ENCODE measurements around the gene FNTB. TPM values are rescaled to one million over a fixed set of nuclear protein-coding genes. Genes with fewer than 3 reads are reported as not detected.

The FNTB gene
- total RNA-seq, 2 donors from 2014 or later: 23.5 to 46.2 TPM

GRCh38 chr14:65019944-65020566 lies 33.4 kb downstream of the FNTB start:
- no peaks in the 10 kb centered on the region for H3K36me3 ChIP-seq
- peak; percentile 59 for DNase-seq (ENCODE audit: low spot score)
- H3K9me3 ChIP-seq: no peaks in the 10 kb centered on the region
- H3K4me3 ChIP-seq: no peak overlapping the region
- intact Hi-C loops (cut with DNase I): no loop called here
- H3K27me3 ChIP-seq (replicated peaks; ENCODE audit: insufficient read depth): no peaks in the 10 kb centered on the region
- TF ChIP-seq POLR2AphosphoS5 (IDR thresholded peaks at IDR 0.05) (peak; percentile 67), POLR2A (IDR thresholded peaks at IDR 0.05) (no peak)
- TF ChIP-seq, protein P1, sequence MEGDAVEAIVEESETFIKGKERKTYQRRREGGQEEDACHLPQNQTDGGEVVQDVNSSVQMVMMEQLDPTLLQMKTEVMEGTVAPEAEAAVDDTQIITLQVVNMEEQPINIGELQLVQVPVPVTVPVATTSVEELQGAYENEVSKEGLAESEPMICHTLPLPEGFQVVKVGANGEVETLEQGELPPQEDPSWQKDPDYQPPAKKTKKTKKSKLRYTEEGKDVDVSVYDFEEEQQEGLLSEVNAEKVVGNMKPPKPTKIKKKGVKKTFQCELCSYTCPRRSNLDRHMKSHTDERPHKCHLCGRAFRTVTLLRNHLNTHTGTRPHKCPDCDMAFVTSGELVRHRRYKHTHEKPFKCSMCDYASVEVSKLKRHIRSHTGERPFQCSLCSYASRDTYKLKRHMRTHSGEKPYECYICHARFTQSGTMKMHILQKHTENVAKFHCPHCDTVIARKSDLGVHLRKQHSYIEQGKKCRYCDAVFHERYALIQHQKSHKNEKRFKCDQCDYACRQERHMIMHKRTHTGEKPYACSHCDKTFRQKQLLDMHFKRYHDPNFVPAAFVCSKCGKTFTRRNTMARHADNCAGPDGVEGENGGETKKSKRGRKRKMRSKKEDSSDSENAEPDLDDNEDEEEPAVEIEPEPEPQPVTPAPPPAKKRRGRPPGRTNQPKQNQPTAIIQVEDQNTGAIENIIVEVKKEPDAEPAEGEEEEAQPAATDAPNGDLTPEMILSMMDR (IDR thresholded peaks at IDR 0.05): peak in 3 of 4 experiments; percentile 65 to 80 (median 76)
- WGBS: 60% methylated on average over 9 of the region's 9 CpGs
- no peaks in the 10 kb centered on the region for H3K4me1 ChIP-seq (replicated peaks)
- peak overlapping the region in 1 of 2 donors; percentile 8 for H3K27ac ChIP-seq

DNA sequence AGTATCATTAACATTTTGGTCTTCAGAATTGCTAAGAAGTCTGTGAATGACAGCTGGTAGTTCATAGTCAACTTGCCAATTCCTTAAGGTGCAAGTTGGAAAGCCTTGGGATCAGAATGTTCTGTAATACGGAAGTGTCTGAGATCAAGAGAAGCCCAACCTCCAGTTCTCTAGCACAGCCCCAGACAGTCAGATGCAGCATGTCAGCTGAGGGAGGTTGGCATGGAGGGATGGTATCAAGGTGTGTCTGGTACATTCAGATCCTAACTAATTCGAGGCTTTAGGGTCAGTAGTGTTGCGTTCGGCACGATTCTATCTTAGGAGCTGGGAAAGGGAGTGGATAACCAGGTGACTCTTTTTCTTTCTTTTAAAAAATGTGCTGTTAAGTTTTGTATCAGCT lies 38.3 kb downstream of the FNTB start:
- no peaks in the 10 kb centered on the region for H3K27me3 ChIP-seq (replicated peaks; ENCODE audit: insufficient read depth)
- H3K9me3 ChIP-seq: no peaks in the 10 kb centered on the region
- no peaks in the 10 kb centered on the region for H3K36me3 ChIP-seq
- no peak overlapping the region for H3K4me3 ChIP-seq
- H3K27ac ChIP-seq: peak overlapping the region; percentile 69 to 81
- TF ChIP-seq POLR2AphosphoS5 (IDR thresholded peaks at IDR 0.05) (peak; percentile 83), POLR2A (IDR thresholded peaks at IDR 0.05) (no peak)
- TF ChIP-seq, protein P1 (IDR thresholded peaks at IDR 0.05): no peak
- 21% methylated on average over 5 of the region's 5 CpGs for WGBS
- H3K4me1 ChIP-seq (replicated peaks): peaks cover 6% of the 10 kb centered on the region
- intact Hi-C loops (cut with DNase I): loop anchor here (5.0 kb wide), 2 partner anchors 52 to 77 kb away; partner anchors contain the start of gene MAX
- peak; percentile 67 for DNase-seq (ENCODE audit: low spot score)

DNA sequence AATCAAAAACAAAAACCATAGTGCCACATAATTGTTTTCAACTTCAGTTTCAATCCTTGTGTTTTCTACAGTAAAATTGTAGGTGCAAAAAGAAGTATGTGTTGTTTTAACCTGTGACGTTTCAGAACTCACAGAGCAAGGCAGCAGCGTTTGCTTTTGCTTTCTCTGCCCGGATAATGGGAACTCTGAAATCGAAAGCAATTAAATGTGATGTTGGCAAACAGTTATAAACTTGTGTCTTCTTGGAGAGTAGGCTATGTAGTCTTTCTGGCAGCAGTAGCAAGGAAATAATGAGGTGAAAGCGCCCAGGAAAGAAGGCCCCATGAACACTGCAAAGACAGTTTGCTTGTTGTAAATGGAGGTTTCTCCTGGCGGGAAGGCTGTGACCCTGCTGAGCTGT lies 39.1 kb downstream of the FNTB start:
- Histone ChIP-seq H3K4me1 (replicated peaks) (peaks cover 6% of the 10 kb centered on the region), H3K27me3 (replicated peaks; ENCODE audit: insufficient read depth) (no peaks in the 10 kb centered on the region), H3K27ac (peak overlapping the region; percentile 69 to 81), H3K4me3 (peak overlapping the region in 1 of 2 donors; percentile 14), H3K9me3 (no peaks in the 10 kb centered on the region), H3K36me3 (no peaks in the 10 kb centered on the region)
- TF ChIP-seq POLR2A (IDR thresholded peaks at IDR 0.05): no peak
- peak; percentile 67 for TF ChIP-seq POLR2AphosphoS5 (IDR thresholded peaks at IDR 0.05)
- DNase-seq (ENCODE audit: low spot score): peak; percentile 46
- intact Hi-C loops (cut with DNase I): loop anchor here (5.0 kb wide), 2 partner anchors 51 to 76 kb away; partner anchors contain the start of gene MAX
- WGBS: 27% methylated on average over 6 of the region's 6 CpGs

DNA sequence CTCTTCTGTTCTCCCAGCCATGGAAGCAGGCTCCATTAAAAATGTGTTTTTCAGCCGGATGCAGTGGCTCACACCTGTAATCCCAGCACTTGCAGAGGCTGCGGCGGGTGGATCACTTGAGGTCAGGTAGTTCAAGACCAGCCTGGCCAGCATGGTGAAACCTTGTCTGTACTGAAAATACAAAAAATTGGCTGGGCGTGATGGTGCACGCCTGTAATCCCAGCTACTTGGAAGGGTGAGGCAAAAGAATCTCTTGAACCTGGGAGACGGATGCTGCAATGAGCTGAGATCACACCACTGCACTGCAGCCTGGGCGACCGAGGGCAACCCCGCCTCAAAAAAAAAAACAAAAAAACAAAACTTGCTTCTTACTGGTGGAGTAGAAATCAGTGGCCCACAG lies 39.8 kb downstream of the FNTB start:
- H3K27me3 ChIP-seq (replicated peaks; ENCODE audit: insufficient read depth): no peaks in the 10 kb centered on the region
- H3K4me3 ChIP-seq: no peak overlapping the region
- TF ChIP-seq, protein P1 (IDR thresholded peaks at IDR 0.05): no peak
- TF ChIP-seq POLR2AphosphoS5 (IDR thresholded peaks at IDR 0.05) (no peak), POLR2A (IDR thresholded peaks at IDR 0.05) (no peak)
- peak overlapping the region; percentile 69 to 81 for H3K27ac ChIP-seq
- intact Hi-C loops (cut with DNase I): loop anchor here (5.0 kb wide), 2 partner anchors 51 to 76 kb away; partner anchors contain the start of gene MAX
- peaks cover 6% of the 10 kb centered on the region for H3K4me1 ChIP-seq (replicated peaks)
- H3K36me3 ChIP-seq: no peaks in the 10 kb centered on the region
- H3K9me3 ChIP-seq: no peaks in the 10 kb centered on the region
- 63% methylated on average over 9 of the region's 9 CpGs for WGBS
- DNase-seq (ENCODE audit: low spot score): no peak

DNA sequence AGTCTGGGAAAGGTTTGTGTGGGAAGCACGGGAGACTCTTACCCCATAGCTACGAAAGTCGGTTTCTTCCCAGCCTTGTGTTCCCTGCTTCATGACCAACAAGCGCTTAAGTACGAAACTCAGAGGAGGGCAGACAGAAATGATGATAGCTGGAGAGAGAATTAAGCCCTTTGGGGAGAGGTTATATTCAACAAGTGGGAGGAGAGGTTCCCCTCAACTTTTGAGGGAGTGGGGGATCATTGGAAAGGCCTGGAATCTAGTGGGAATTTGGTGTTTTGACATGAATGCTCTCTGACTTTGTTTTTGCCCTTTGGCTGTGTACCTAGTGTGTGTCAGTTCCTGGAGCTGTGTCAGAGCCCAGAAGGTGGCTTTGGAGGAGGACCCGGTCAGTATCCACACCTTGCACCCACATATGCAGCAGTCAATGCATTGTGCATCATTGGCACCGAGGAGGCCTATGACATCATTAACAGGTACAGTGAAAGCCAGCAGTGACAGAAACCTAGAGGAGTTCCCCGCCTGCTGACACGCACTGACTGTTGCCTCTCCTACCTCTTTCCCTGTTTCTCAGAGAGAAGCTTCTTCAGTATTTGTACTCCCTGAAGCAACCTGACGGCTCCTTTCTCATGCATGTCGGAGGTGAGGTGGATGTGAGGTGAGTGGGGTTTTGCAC lies 40.6 kb downstream of the FNTB start:
- TF ChIP-seq POLR2AphosphoS5 (IDR thresholded peaks at IDR 0.05): no peak
- TF ChIP-seq, protein P1 (IDR thresholded peaks at IDR 0.05): no peak
- TF ChIP-seq POLR2A (IDR thresholded peaks at IDR 0.05): no peak
- Histone ChIP-seq H3K9me3 (no peaks in the 10 kb centered on the region), H3K27me3 (replicated peaks; ENCODE audit: insufficient read depth) (no peaks in the 10 kb centered on the region), H3K4me3 (no peak overlapping the region), H3K36me3 (no peaks in the 10 kb centered on the region), H3K27ac (peak overlapping the region in 1 of 2 donors; percentile 81), H3K4me1 (replicated peaks) (peaks cover 6% of the 10 kb centered on the region)
- 97% methylated on average over 11 of the region's 11 CpGs for WGBS
- intact Hi-C loops (cut with DNase I): loop anchor here (5.0 kb wide), 2 partner anchors 50 to 75 kb away; partner anchors contain the start of gene MAX
- DNase-seq (ENCODE audit: low spot score): no peak
